ENCODE data around the gene DENND4A. TPM values are rescaled to one million over a fixed set of nuclear protein-coding genes. Genes with fewer than 3 reads are reported as not detected.

DENND4A gene
- total and polyA plus RNA-seq, 9 of the 15 experiments (the other 6 are each of a cell fraction or from before 2014, with no cell fraction given), result 6.8 to 32.3 (median 19.9) TPM

- TF ChIP-seq HDAC3 (IDR thresholded peaks at IDR 0.05; ENCODE audit: borderline replicate concordance, partially characterized antibody) (peak; percentile 92), CEBPB (tag; IDR thresholded peaks at IDR 0.05) (peak; percentile 90), ATF7 (IDR thresholded peaks at IDR 0.05) (peak; percentile 85), ZNF316 (IDR thresholded peaks at IDR 0.05) (peak; percentile 51; the same call in 1 of the 2 replicates), TFAP4 (CRISPR knock-in tag; IDR thresholded peaks at IDR 0.05; ENCODE audit: borderline replicate concordance) (peak; percentile 37; the same call in 1 of the 2 replicates), FOXA1 (IDR thresholded peaks at IDR 0.05; ENCODE audit: borderline replicate concordance) (peak; percentile 92), CREB1 (IDR thresholded peaks at IDR 0.05) (peak; percentile 79), CREB1 (CRISPR knock-in tag; IDR thresholded peaks at IDR 0.05) (peak; percentile 19; the same call in 1 of the 2 replicates), NUFIP1 (IDR thresholded peaks at IDR 0.05; ENCODE audit: partially characterized antibody) (no peak), DLX4 (CRISPR knock-in tag; IDR thresholded peaks at IDR 0.05) (no peak), KHSRP (IDR thresholded peaks at IDR 0.05) (peak; percentile 84), RFX7 (CRISPR knock-in tag; IDR thresholded peaks at IDR 0.05) (no peak), GATA2 (CRISPR knock-in tag; IDR thresholded peaks at IDR 0.05) (peak; percentile 97), MTA1 (IDR thresholded peaks at IDR 0.05; ENCODE audit: borderline replicate concordance) (peak; percentile 80), L3MBTL2 (IDR thresholded peaks at IDR 0.05) (peak; percentile 51), TARDBP (IDR thresholded peaks at IDR 0.05) (peak; percentile 95), CREM (IDR thresholded peaks at IDR 0.05; ENCODE audit: low read depth) (peak; percentile 66), CSDE1 (IDR thresholded peaks at IDR 0.05) (0 out of 4 replicates have a peak, but pooled peaks of 1 of the 2 experiments have one; percentile 3), CC2D1A (IDR thresholded peaks at IDR 0.05) (peak; percentile 97), MAFG (tag; conservative IDR thresholded peaks at IDR 0.05) (0 out of 2 replicates have a peak, but pooled peaks have one; percentile 42), POLR3A (IDR thresholded peaks at IDR 0.05; ENCODE audit: borderline replicate concordance, extremely low read depth, insufficient read depth, insufficient read length) (no peak), ZNF695 (CRISPR knock-in tag; IDR thresholded peaks at IDR 0.05) (no peak), ZNF197 (CRISPR knock-in tag; IDR thresholded peaks at IDR 0.05; ENCODE audit: low read depth) (peak; percentile 86; the same call in 1 of the 2 replicates), EWSR1 (IDR thresholded peaks at IDR 0.05; ENCODE audit: borderline replicate concordance, low read depth, partially characterized antibody) (no peak), NR4A1 (CRISPR knock-in tag; IDR thresholded peaks at IDR 0.05) (no peak), NR4A1 (tag; IDR thresholded peaks at IDR 0.05) (peak; percentile 84), HDAC1 (IDR thresholded peaks at IDR 0.05) (peak in 1 of 2 experiments; percentile 88; a peak in 2 of 4 replicates), RCOR1 (IDR thresholded peaks at IDR 0.05; ENCODE audit: borderline replicate concordance in 1 of 2, low read depth in 2 of 2, low read length in 2 of 2) (peak in 1 of 2 experiments; percentile 96; a peak in 3 of 4 replicates), ZNF395 (CRISPR knock-in tag; IDR thresholded peaks at IDR 0.05) (peak; percentile 82), HOXB6 (CRISPR knock-in tag; IDR thresholded peaks at IDR 0.05; ENCODE audit: borderline replicate concordance) (no peak)
Observed at GRCh38 chr15:65805019-65805745, 13.1 kb upstream of the DENND4A start (continued).
